GM12878 (cell line): ENCODE data around the gene GRIK4.

Experiments
- PAX8 ChIP-seq: fragments of 450-650 bp; IDR thresholded peaks from 2 replicates; pipeline ENCODE4 v1.6.1; 2017; ENCODE audit warnings: mild to moderate bottlenecking, moderate library complexity
- TF ChIP-seq, protein P1 (sequence below): IDR thresholded peaks from 2 replicates; pipeline ENCODE4 v1.6.1; 2012; ENCODE audit warnings: low read depth, low read length, improper control_type of control experiment
- TF ChIP-seq, protein P2 (sequence below), 3 experiments: IDR thresholded peaks in 2 of 3; conservative IDR thresholded peaks in 1 of 3; 2 replicates each; pipeline ENCODE4 v1.5.1; 2011; ENCODE audit warnings: low read depth in 3 of 3, low read length in 3 of 3, mild to moderate bottlenecking in 3 of 3, control low read depth in 2 of 3, moderate library complexity in 2 of 3, inconsistent platforms in 1 of 3, mixed read lengths in 1 of 3; ENCODE audit not compliant: control insufficient read depth in 2 of 3, insufficient read depth in 1 of 3; ENCODE audit errors: extremely low read depth in 1 of 3

DNA sequence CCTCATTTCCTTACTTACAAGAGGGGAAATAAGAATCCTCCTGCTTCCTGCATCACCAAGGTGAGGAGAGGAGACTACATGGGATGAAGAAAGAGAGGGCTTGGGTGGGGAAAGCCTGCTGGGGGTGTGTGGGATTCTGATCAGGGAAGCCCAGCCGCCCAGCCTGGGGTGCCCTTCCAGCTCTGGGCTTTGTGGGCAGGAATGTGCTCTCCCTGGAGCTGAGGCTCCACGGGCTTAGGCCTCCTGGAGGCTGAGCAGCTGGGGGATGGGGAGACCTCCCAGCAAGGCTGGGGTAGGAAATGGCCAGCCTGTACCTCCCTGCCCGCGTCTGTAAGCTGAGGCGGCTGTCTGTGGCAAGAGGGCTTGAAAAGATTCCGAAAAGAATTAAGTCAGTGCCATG lies 206.1 kb downstream of the GRIK4 start:
- TF ChIP-seq, protein P1, sequence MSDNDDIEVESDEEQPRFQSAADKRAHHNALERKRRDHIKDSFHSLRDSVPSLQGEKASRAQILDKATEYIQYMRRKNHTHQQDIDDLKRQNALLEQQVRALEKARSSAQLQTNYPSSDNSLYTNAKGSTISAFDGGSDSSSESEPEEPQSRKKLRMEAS, result no peak
- TF ChIP-seq, protein P2, sequence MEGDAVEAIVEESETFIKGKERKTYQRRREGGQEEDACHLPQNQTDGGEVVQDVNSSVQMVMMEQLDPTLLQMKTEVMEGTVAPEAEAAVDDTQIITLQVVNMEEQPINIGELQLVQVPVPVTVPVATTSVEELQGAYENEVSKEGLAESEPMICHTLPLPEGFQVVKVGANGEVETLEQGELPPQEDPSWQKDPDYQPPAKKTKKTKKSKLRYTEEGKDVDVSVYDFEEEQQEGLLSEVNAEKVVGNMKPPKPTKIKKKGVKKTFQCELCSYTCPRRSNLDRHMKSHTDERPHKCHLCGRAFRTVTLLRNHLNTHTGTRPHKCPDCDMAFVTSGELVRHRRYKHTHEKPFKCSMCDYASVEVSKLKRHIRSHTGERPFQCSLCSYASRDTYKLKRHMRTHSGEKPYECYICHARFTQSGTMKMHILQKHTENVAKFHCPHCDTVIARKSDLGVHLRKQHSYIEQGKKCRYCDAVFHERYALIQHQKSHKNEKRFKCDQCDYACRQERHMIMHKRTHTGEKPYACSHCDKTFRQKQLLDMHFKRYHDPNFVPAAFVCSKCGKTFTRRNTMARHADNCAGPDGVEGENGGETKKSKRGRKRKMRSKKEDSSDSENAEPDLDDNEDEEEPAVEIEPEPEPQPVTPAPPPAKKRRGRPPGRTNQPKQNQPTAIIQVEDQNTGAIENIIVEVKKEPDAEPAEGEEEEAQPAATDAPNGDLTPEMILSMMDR (IDR thresholded peaks at IDR 0.05 in 2 of 3, conservative IDR thresholded peaks at IDR 0.05 in 1 of 3; ENCODE audit: control insufficient read depth in 2 of 3, extremely low read depth in 1 of 3, insufficient read depth in 1 of 3, low read depth in 3 of 3, low read length in 3 of 3), result no peak
- no peak for TF ChIP-seq PAX8
